NCI-H446 (cell line): ENCODE results near the gene ANKS6.
A peak's percentile ranks its signal among the peaks of the same experiment; 100 is the strongest.
"Not testable (repeated sequence)": the region's sequence is repeated elsewhere in the genome, so short reads cannot be mapped to it uniquely, and the experiment has no call there.

ENCODE experiments used
- DNase-seq, 2 experiments: peaks; one replicate each; lab custom pipeline; 2025; lab: John Stamatoyannopoulos, UW

ANKS6 gene

DNA sequence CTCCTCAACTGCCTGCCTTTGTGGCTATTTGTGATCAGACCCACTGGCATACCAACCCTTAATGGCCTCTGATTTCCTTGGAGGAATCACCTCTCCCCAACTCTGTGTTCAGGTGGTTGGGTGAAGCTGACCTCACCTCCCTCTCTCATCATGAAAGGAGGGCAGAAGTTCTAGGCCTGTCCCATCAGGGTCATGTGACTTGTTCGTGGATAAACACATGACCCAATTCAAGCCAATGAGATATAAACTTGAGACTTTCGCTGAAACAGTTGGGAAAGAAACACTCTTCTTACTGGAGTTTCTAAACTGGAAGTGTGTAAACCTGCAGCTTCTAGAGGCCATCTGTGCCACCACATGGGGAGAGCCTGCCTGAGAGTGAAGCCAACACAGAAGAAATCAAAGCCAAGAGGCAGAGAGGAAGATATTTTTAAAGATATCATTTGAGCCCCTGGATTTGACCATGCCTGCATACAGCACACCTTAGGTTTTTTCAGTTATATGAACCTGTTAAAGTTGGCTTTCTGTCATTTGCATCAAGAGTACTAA is 93.4 kb downstream of the ANKS6 start:
- peak in 1 of 2 experiments; percentile 47 for DNase-seq

DNA sequence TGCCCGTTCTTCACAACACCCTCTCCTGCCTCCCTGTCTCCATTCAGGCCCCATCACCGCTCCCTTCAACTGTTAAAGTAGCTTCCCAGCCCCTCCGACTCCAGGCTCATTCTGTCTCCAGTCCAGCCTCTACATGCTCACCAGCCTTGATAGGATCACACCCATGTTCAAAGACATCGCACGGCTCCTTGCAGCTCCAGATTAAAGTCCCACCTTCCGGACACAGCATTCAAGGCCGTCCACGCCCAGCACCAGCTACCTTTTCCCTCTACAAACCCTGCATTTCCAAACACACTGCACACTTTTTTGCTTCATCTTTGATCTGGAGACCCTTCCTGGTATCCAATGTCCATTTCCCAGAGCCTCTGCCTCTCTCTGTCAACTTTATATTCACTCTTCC is 94.0 kb downstream of the ANKS6 start:
- DNase-seq, result no peak

DNA sequence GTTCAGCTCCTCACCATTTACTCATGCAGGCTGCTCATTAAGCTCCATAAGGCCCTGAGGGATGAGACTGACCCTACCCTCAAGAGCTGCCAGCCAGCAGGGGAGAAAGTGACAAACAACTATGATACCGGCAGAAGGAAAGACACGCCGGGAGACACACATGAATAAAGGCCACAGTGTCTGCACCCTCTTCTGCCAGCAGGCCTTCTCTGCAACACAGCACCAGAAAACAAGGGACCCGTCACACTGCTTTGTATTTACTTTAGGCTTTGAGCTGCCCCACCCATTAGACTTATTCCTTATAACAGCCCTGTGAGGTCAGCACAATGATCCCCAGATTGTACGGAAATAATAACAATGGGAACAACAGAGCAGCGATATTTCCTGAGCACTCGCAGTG is 94.8 kb downstream of the ANKS6 start:
- DNase-seq, result no peak

DNA sequence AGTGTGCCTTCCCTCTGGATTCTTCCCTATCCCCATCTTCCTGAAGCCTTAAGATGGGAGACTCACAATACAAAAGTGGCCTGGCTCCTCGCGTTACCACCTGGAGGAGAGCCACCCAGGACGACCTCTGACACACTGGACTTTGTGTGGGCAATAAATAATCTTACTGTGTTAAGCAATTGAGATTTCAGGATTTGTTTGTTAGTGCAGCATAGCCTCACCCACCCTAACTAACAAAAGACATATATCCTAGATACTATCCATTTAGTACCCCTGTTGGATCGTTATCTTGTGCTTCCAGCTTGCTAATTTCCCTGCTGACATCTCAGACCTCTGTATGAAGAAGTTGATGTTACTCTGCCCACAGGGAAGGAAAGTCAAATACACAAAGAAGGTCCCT is 95.6 kb downstream of the ANKS6 start:
- DNase-seq, result no peak

DNA sequence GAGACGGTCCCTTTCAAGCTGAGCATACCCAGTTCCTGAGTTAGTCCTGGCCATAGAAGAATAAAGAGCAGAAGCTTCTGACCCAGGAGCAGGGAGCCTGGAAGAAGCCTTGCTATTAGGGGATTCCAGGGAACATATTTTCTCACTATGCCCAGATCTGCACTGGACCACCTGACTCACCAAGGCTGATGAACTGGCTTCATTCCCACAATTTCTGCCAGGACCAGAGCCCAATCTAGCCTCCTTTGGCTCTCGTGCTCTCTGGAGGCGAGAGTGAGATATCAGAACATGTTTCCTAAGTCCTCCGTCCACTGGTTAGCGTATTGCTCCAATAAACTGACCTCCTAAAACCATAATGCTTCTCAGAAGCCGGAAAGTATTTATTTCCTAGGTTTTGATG is 97.5 kb downstream of the ANKS6 start:
- peak in 1 of 2 experiments; percentile 24 for DNase-seq

DNA sequence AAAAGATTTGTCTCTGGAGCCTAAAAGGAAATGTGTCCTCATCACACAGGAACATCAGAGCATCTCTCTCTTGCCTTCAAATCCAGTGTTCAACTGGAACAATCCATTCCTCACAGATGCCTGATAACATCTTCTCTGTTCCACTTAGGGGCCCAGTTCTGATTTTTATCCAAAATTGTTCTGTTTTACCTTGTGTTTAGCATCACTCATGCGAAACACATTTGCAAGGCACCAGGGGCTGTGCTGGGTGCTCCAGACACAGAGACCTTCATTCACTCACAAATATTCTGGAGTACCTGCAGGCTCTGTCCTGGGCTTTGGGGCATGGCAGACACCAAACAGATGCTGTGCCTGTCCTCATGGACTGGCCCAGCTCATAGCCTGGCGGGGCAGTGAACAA is 101.4 kb downstream of the ANKS6 start:
- no peak for DNase-seq

DNA sequence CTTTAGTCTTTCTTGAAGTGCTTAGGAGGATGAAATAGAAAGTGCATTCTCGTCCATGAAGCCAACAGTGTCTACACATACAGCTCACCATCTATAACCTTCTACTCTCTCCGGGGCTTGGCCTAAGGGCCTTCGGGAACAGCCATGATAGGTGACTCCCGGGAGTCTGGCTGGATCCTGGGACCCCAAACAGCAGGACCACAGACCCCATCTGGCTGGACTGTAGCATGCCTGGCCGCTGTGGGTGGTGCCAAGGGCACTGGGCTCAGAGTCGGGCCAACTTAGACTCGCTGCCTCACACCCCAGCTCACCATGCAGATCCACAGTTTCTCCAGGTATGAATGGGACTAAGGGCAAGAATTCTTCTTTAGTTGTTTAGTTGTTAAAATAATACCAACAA is 104.0 kb downstream of the ANKS6 start:
- DNase-seq, result no peak

DNA sequence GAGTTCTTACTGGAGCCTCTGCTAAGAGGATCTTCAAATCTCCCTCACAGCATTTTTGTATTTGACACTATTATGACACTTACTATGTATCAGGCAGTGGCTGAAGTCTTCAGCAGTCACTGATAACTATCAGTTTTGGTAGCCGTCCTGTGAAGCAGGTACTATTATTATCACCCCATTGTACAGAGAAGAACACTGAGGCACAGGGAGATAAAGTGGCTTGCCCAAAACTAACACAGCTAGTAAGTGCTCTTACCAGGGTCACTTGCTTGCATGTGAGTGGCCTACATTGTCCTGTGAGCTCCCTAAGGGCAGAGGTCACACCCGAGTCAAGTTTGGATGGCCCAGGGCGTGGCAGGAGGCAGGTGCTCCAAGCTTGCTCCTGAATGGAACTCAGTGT is 104.5 kb downstream of the ANKS6 start:
- DNase-seq, result no peak

DNA sequence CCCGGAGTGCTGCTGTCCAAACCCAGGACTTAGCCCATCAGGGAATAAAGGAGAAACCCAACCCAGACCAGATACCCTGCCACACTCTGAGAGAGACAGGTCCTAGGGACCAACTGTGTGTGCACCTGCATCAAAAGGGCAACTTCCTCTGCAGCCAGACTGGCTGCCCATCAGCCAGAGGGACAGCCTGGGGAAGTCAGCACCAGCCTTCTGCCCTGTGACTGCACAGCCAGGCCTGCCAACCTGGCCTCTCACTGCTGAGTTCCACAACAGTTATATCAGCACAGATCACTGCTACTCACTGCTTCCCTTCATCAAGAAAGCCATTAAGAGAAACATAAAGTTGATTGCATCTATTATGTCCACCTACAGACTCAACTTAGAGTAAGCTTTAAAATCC is 105.7 kb downstream of the ANKS6 start:
- DNase-seq, result no peak

DNA sequence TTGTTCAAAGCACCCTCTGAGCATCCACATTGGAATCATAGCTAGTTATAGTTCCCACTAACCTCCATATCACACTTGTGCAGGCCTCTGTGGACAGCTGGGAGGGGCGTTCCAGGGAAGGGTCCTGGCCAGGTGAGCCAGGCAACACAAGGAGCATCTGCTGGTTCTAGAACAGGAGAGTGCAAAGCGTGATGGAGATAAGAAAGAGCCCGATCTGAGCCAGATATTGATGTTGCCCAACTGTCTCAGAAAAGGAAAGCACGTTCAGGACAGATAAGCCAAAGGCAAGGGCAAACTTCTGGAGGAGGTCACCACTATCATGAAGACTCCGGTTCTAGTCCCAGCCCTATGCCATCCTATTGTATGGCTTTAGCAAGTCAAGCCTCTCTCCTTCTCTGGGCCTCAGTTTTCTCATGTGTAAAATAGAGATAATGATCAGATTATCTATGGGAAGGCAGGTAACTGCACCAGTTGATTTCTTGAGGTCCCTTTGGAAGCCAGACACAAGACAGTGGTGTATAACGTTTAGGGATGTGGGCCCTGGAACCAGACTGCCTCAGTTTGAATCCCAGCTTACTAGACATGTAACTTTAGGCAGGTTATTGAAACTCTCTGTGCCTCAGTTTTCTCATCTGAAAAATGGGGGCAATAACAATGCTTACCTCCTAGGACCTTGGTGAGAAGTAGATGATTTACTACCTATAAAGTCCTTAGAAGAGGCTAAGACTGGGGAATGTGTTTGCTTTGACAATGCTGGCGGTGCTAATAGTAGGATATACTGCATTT is 107.5 kb downstream of the ANKS6 start:
- DNase-seq, result no peak

DNA sequence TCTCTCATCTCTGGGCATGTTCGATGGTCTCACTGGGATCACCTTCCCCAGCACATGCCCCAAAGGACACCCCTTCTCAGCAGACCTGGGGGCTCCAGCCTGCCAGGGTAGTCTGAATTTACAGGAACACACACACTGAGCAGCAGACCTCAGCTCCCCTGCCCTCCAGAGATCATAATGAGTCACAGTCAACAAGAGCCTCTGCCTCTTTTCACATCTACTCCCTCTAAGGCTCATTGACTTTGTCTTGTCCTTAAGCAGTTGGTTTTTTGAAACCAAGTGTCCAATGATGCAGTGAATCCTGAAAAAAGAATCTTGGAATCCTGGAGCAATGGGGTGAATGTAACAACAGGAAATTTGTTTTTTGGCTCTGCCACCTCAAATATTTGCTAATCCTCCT is 108.4 kb downstream of the ANKS6 start:
- DNase-seq, result no peak

DNA sequence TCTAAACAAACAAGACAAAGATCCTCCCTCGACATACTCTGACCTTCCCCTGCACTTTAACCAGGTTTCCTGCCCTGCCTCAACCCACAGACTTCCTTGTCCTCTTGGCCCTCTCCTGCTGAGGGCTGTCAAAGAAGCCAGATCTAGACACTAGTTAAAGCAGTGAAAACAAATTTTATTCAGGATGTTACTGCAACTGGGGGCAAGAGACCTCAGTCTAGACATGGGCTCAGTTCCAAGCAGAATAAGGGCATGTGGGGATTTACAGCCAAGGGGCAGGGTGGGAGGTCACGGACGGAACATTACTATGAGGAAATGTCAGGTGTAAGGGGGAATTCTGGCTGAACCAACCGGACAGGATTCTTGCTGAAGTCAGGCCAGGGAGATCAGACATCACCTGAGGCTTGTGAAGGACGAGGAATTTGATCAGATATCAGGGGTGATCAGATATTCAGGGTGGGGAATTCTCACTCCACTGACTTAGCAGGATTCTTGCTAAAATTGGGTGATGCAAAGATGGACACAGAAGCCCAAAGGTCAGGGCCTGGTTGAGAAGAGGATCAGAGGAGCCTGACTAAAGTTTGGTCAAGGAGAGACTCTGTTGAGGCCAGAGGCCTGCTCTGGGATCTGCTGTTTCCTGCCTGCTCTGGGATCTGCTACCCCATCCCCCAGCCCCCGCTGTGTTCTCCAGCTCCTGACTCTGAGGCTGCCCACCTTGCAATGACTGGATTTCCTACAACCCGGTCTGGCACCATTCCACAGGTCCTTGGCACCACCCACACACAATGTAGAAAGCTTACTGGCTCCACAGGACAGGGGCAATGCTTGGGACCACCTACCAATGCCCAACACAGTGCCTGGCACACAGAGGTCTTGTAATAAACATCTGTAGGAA is 109.1 kb downstream of the ANKS6 start:
- DNase-seq, result no peak

DNA sequence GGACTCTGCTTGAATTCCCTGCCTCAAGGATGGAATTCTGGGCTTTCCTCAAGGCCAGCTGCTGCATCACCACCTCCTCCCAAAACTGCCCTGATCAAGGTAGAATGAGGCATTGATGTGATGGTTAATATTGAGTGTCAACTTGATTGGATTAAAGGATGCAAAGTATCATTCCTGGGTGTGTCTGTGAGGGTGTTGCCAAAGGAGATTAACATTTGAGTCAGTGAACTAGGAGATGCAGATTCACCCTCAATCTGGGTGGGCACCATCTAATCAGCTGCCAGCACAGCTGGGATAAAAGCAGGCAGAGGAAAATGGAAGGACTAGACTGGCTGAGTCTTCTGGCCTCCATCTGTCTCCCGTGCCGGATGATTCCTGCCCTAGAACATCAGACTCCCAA is 111.5 kb downstream of the ANKS6 start:
- DNase-seq, result not testable (repeated sequence)
